HEK293T (cell line): ENCODE measurements around the gene ZNF568.

Source experiments
- CTCF ChIA-PET: fragments of 350-600 bp; formaldehyde crosslinking; extraction: SDS; loops from one replicate; lab custom pipeline; 2021; ENCODE audit warnings: antibody characterized with exemption, inconsistent platforms; lab: Yijun Ruan, JAX
- POLR2A ChIA-PET: fragments of 350-600 bp; formaldehyde crosslinking; extraction: SDS; loops from one replicate; lab custom pipeline; 2020; ENCODE audit warnings: antibody characterized with exemption, inconsistent platforms; lab: Yijun Ruan, JAX
- DNase-seq: peaks from one replicate; pipeline ENCODE4 v3.0.0; 2012; ENCODE audit warnings: mixed read lengths; ENCODE audit errors: extremely low spot score
- ARNT ChIP-seq: fragments of 450-650 bp; IDR thresholded peaks from 2 replicates; pipeline ENCODE4 v1.6.1; 2017; ENCODE audit warnings: mild to moderate bottlenecking
- BHLHE40 ChIP-seq: fragments of 450-650 bp; IDR thresholded peaks from 2 replicates; pipeline ENCODE4 v1.6.1; 2016; ENCODE audit warnings: mild to moderate bottlenecking, moderate library complexity, borderline replicate concordance
- CTBP1 ChIP-seq: fragments of 450-650 bp; IDR thresholded peaks from 2 replicates; pipeline ENCODE4 v1.6.1; 2016; ENCODE audit warnings: borderline replicate concordance
- ELF4 ChIP-seq: fragments of 450-650 bp; IDR thresholded peaks from 2 replicates; pipeline ENCODE4 v1.6.1; 2017; ENCODE audit warnings: antibody characterized with exemption
- FOXA1 ChIP-seq: fragments of 450-650 bp; IDR thresholded peaks from 2 replicates; pipeline ENCODE4 v1.6.1; 2016; ENCODE audit warnings: mild to moderate bottlenecking
- FOXK2 ChIP-seq: fragments of 450-650 bp; IDR thresholded peaks from 2 replicates; pipeline ENCODE4 v1.6.1; 2016; ENCODE audit warnings: mild to moderate bottlenecking
- FOXM1 ChIP-seq: fragments of 450-650 bp; IDR thresholded peaks from 2 replicates; pipeline ENCODE4 v1.6.1; 2017; ENCODE audit warnings: mild to moderate bottlenecking, borderline replicate concordance
- HDGF ChIP-seq: fragments of 450-650 bp; IDR thresholded peaks from 2 replicates; pipeline ENCODE4 v1.6.1; 2017; ENCODE audit warnings: antibody characterized with exemption, borderline replicate concordance
- L3MBTL2 ChIP-seq: fragments of 450-650 bp; conservative IDR thresholded peaks from 2 replicates; pipeline ENCODE4 v1.6.1; 2016; ENCODE audit warnings: mild to moderate bottlenecking
- LEF1 ChIP-seq: fragments of 450-650 bp; IDR thresholded peaks from 2 replicates; pipeline ENCODE4 v1.6.1; 2017; ENCODE audit warnings: mild to moderate bottlenecking, borderline replicate concordance
- NFRKB ChIP-seq: fragments of 450-650 bp; IDR thresholded peaks from 2 replicates; pipeline ENCODE4 v1.6.1; 2016; ENCODE audit warnings: mild to moderate bottlenecking, moderate library complexity
- SP1 ChIP-seq: fragments of 450-650 bp; IDR thresholded peaks from 2 replicates; pipeline ENCODE4 v1.6.1; 2017
- SUZ12 ChIP-seq: fragments of 450-650 bp; IDR thresholded peaks from 2 replicates; pipeline ENCODE4 v1.6.1; 2016; ENCODE audit warnings: mild to moderate bottlenecking
- TARDBP ChIP-seq: fragments of 450-650 bp; IDR thresholded peaks from 2 replicates; pipeline ENCODE4 v1.6.1; 2016
- ZNF384 ChIP-seq: fragments of 450-650 bp; IDR thresholded peaks from 2 replicates; pipeline ENCODE4 v1.6.1; 2016
- TF ChIP-seq, protein P1 (sequence below): fragments of 450-650 bp; IDR thresholded peaks from 2 replicates; pipeline ENCODE4 v1.6.1; 2016

The ZNF568 gene

GRCh38 chr19:36898422-36898821 is 17.7 kb upstream of the ZNF568 start:
- no peak for TF ChIP-seq BHLHE40
- DNase-seq = no peak
- ChIA-PET CTCF (no interaction called here), POLR2A (no interaction called here)

DNA sequence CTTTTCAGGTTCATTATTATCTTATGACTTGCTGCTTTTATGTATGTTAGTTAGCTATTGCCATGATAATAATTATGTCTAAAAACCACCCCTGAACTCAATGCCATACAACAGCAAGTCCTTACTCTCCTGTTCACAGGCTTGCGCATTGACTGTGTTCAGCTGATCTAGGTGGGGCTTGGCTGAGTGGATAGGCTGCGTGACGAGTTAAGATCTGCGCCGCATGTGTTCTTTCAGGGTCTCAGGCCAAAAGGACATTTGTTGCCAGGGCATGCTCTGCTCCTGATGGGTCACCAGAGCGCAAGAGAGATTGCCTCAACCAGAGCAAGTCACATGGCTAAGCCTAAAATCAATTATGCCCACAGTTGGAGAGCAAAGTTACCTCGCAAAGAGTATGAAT is 859 bp downstream of the ZNF568 start:
- CTCF ChIA-PET = no interaction called here
- DNase-seq = no peak
- POLR2A ChIA-PET = no interaction called here
- no peak for TF ChIP-seq HDGF
- no peak for TF ChIP-seq CTBP1
- TF ChIP-seq FOXM1 = no peak
- TF ChIP-seq, protein P1, sequence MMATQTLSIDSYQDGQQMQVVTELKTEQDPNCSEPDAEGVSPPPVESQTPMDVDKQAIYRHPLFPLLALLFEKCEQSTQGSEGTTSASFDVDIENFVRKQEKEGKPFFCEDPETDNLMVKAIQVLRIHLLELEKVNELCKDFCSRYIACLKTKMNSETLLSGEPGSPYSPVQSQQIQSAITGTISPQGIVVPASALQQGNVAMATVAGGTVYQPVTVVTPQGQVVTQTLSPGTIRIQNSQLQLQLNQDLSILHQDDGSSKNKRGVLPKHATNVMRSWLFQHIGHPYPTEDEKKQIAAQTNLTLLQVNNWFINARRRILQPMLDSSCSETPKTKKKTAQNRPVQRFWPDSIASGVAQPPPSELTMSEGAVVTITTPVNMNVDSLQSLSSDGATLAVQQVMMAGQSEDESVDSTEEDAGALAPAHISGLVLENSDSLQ = no peak
- TF ChIP-seq BHLHE40 = no peak
- no peak for TF ChIP-seq FOXA1
- TF ChIP-seq TARDBP = no peak
- no peak for TF ChIP-seq LEF1
- TF ChIP-seq SUZ12 = no peak
- no peak for TF ChIP-seq SP1
- TF ChIP-seq ARNT = no peak
- TF ChIP-seq ELF4 = no peak
- no peak for TF ChIP-seq FOXK2
- no peak for TF ChIP-seq NFRKB
- TF ChIP-seq ZNF384 = no peak
- no peak for TF ChIP-seq L3MBTL2

- ChIA-PET POLR2A (no interaction called here), CTCF (no interaction called here)
- TF ChIP-seq FOXA1 = no peak
- TF ChIP-seq LEF1 = no peak
- TF ChIP-seq NFRKB = no peak
- TF ChIP-seq, protein P1 = no peak
- no peak for TF ChIP-seq SP1
- TF ChIP-seq CTBP1 = no peak
- TF ChIP-seq TARDBP = no peak
- TF ChIP-seq ARNT = no peak
- no peak for DNase-seq
These were observed 2.0 kb downstream of the ZNF568 start for GRCh38 chr19:36918090-36918489.

DNA sequence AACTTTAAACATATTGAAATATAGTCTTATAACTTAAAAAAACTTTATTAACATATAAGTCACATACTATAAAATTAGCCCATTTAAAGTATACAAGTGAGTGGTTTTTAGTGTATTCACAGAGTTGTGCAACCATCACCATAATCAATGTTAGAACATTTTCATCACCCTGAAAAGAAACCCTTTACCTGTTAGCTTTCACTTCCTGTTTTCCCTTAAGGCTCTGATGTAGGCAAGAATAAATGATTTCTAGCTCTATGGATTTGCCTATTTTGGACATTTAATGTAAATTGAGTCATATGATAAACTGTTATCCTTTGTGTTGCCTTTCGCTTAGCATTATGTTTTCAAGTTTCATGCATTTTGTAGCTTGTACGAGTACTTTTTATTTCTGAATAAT is 15.6 kb downstream of the ZNF568 start:
- POLR2A ChIA-PET = no interaction called here

DNA sequence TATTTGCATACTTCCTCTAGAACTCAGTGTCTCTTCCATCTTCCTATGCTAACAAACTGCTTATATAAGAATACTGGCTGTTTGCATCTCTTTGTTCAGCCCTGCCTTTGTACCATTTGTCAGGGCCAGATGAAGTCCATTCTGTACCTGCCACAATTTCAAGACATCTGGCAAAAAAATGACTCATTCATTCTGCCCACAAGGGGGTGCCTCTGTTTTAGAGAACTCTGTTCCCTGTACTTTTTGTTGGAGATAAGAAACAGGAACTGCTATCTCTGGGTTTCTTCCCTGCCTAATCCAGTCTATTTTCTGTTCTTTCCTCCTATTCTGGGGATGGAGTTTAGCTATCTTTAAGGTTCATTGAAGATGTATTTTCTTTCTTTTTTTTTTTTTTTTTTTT is 23.0 kb downstream of the ZNF568 start:
- ChIA-PET POLR2A (no interaction called here), CTCF (no interaction called here)
- DNase-seq = no peak
- TF ChIP-seq, protein P1 = no peak
- TF ChIP-seq CTBP1 (no peak), FOXA1 (no peak), LEF1 (no peak), FOXK2 (no peak), BHLHE40 (no peak), SP1 (no peak), NFRKB (no peak), ZNF384 (no peak), L3MBTL2 (no peak), ELF4 (no peak), SUZ12 (no peak), HDGF (no peak), TARDBP (no peak), ARNT (no peak), FOXM1 (no peak)

More for the DNA sequence above, 15.6 kb downstream of the ZNF568 start:
- CTCF ChIA-PET = no interaction called here
- TF ChIP-seq FOXM1 (no peak), CTBP1 (no peak), ZNF384 (no peak)
- no peak for DNase-seq

DNA sequence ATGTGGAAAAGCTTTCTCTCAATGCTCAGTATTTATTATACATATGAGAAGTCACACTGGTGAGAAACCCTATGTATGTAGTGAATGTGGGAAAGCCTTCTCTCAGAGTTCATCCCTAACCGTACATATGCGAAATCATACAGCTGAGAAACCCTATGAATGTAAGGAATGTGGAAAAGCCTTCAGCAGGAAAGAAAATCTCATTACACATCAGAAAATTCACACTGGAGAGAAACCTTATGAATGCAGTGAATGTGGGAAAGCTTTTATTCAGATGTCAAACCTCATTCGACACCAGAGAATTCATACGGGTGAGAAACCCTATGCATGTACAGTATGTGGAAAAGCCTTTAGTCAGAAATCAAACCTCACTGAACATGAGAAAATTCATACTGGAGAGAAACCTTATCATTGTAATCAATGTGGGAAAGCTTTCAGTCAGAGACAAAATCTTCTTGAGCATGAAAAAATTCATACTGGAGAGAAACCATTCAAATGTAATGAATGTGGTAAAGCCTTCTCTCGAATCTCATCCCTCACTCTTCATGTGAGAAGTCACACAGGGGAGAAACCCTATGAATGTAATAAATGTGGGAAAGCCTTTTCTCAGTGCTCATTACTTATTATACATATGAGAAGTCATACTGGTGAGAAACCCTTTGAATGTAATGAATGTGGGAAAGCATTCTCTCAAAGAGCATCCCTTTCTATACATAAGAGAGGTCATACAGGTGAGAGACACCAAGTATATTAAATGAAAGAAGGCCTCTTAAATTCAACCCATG is 34.4 kb downstream of the ZNF568 start:
- no peak for DNase-seq
- ChIA-PET POLR2A (no interaction called here), CTCF (no interaction called here)
- TF ChIP-seq LEF1 (no peak), SUZ12 (no peak), NFRKB (no peak), ELF4 (no peak), ZNF384 (no peak), BHLHE40 (no peak), SP1 (no peak), L3MBTL2 (no peak), FOXK2 (no peak)
- TF ChIP-seq, protein P1 = no peak
